Esophagus mucosa (tissue), 1 donor: ENCODE data around the gene SPX. TPM values are rescaled to one million over a fixed set of nuclear protein-coding genes. Genes with fewer than 3 reads are reported as not detected.

Experiments
- ATAC-seq: fragments of 200-7000 bp; cut with Tn5 transposase; one replicate; pipeline ENCODE4 v1.9.1; 2020
- total RNA-seq: library from RNA; stranded (reverse); gene quantifications from one replicate; pipeline ENCODE4 v1.2.4, GENCODE V29; 2023
- donor health status: DM: yes; HTN: yes; CAD: no.

SPX gene
- total RNA-seq, 1 donor from 2014 or later, result 0.08 TPM

DNA sequence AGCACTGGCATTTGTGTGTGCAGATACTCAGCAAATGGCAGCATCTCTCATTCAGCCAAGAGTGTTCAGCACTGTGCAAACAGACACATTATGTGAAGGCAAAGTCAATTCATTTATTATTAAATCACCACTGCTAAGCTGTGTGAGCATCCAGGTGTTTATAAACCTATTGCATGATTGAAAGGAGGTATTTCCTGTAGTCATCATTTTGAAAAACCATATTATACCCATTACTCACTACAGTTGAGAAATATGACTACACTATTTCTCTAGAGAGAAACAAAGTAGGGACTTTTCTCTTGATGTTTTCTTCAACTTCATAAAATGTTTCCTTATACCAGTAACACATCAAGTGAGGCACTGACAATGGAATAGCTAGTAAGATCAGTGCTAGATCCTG, 13.7 kb downstream of the SPX start:
- no peak for ATAC-seq

DNA sequence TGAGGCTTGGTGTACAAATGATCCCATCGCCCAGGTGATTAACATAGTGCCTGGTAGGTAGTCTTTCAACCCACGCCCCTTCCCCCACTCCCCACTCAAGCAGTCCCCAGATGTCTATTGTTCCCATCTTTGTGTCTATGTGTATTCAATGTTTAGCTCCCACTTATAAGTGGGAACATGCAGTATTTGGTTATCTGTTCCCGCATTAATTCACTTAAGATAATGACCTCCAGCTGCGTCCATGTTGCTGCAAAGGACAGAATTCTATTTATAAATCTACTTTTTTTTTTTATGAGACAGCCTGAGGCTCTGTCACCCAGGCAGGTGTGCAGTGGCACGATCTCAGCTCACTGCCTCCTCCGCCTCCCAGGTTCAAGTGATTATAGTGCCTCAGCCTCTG, 15.7 kb downstream of the SPX start:
- no peak for ATAC-seq

DNA sequence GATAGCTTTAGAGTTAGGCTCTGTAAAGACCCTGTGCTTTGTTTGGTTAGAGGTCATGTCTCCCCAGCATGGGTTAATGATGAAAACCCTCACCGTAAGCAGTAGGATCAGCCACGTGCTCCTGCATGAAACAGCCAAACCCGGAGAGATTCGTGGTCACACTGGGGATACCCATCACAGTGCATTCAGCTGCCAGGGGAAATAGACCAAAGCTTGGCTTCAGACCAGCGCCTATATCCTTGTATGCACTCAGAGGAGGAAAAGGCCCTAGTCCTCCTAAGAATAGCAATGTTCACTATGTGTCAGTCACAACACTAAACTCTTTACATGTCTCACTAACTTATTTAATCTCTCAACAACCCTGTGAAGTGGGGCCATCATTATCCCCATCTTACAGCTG, 16.3 kb downstream of the SPX start:
- no peak for ATAC-seq

DNA sequence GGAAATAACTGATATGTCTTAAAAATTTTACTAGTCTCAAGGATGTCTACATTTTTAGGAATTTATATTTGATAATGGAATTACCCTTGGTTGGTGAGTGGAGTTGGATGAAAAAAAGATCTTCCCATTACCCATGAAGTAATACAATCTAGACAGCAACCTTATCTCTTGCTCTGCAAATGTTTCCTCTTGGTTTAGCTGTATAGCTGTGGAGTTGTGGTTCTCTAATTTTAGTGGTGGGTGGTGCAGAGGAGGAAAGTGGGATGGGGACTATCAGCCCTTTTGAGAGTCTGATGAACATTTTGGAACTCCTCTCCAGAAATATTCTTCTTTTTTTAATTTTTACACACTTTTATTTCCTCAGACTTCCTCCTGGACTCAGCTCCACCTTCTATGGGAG, 17.1 kb downstream of the SPX start:
- ATAC-seq, result no peak

DNA sequence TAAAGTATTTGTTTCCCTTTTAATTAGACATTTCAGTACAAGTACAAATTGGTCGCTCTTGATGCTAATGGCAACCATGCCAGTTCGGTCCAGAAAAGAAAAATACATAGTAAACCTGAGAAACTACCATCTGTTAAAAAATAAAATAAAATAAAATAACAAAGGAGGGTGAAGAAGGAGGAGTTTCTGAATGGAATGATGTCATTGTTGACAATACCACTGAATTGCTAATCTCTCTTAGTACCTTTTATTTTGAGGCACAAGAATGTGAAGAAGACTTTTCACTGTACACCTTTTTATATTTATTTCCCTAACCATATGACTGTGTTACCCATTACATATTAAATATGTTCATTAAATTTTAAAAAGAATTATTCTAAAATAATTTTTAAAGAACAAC, 19.5 kb downstream of the SPX start:
- ATAC-seq, result no peak

DNA sequence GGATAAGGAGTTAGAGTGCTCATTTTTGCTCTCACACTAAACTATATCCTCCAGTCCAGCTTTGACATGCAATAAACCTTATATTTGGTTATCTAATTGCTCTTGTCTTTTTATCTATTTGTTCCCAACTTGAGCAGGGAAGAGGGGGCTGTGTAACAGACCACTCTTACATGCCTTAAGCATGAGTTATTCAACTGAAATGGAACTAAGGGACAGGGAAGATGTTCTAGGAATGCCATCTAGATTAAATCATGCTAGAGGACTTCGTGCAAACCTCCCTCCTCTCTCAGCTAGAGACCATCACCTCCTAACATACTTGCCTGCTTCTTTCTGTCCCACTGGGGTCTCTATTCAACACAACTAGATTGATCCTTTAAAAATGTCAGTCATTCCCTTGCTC, 20.6 kb downstream of the SPX start:
- ATAC-seq, result no peak

DNA sequence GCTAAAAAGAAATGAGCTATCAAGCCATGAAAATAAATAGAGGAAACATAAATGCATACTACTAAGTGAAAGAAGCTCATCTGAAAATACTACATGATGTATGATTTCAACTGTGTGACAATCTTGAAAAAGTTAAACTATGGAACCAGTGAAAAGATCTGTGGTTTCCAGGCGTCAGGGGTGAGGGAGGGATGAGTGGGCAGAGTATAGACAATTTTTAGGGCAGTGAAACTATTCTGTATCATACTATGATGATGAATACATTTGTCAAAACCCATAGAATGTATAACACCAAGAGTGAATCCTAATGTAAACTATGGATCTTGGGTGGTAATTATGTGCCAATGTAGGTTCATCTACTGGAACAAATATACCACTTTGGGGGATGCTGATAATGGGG, 21.3 kb downstream of the SPX start:
- no peak for ATAC-seq

DNA sequence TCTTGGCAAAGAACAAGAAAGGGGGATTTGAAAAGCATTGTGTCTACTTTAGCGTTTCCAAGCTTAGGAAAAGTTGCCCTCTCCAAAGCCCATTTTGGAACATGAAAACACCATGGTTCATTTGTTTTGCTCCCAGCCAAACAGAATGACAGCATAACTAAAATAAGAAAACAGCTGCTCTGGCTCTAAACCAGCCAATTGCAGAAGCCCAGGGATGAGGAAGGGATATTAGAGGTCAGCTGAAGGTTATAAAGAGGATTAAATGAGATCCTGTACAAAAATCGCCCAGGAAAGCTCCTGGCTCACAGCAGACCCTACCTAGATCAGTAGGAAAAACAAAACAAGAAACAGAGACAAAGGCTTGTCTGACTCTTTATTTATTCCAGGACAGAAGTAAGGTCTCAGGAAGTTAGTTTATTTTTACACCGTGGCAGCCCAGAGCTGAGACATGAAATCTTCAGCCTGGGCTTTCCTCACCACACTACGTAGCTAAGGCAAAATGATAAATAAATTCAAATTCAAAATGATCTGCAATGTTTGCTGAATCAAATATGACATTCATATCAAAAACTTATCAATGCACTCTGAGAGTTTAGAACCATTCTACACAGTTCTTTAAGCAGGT, 25.9 kb downstream of the SPX start:
- ATAC-seq, result no peak

DNA sequence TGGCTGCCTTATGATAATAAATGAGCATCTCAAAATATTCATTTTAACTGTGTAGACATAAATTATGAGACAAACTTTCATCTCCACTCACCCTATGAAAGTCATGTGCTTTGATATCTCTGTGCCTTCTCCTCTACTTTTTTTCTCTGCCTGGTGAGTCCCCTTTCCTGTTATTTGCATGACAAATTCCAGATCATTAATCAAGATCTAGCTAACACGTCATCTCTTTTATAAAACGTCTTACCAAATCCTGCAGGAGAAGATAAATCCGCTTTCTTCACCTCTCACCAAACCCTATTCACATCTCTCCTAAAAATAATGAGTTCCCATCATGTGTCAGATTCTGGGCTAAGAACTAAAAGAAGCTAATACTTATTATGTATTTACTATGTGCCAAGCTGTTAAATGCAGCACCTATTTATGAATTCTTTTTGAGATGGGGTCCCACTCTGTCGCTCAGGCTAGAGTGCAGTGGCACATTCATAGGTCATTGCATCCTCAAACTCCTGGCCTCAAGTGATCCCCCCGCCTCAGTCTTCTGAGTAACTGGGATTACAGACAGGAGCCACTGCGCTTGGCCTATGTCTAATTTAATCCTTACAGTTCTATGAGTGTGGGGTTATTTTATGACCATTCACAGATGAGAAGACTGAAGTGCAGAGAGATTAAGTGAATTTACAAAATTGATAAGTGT, 26.7 kb downstream of the SPX start:
- no peak for ATAC-seq

DNA sequence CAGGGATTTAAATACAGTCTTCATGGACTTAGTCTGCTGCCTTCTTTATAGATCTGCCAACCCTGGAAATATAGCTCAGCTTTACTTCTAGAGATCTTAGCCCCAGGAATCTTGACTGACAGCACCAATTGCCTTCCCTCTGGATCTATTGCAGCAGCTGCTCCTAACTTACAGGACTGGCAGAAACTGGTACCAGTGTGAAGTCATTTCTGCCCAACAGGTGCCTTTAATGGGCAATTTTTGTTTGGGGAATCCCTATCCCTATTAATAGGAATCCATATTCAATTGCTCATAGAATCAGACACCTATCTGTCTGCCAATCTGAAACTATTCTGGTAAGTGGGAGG, 27.2 kb downstream of the SPX start:
- ATAC-seq, result no peak

DNA sequence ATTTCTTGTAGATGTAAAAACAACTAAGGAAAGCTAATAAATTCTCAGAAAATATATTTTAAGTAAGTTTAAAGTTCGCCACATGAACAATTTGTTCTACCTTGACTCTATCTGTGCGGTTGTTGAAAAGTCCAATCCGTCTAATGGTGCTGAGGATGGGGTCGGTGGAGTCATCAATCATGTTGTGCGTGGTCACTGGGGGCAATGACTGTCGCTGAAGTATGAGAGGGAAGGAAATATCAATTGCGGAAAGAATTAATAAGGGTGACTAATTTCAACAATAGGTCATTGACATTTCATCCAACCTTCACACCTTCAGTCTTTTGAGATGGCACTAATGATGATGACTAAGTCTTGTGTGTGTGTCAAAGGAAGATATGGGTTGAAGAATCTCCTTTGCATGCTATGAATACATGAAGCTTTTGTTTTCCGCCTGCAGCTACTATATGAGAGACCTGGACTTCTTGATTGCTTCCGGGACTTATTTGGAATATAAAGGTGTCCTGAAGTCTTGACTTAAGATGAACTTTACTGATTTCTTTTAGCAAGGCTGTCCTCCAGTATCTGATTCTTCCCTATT, 32.1 kb downstream of the SPX start:
- no peak for ATAC-seq

DNA sequence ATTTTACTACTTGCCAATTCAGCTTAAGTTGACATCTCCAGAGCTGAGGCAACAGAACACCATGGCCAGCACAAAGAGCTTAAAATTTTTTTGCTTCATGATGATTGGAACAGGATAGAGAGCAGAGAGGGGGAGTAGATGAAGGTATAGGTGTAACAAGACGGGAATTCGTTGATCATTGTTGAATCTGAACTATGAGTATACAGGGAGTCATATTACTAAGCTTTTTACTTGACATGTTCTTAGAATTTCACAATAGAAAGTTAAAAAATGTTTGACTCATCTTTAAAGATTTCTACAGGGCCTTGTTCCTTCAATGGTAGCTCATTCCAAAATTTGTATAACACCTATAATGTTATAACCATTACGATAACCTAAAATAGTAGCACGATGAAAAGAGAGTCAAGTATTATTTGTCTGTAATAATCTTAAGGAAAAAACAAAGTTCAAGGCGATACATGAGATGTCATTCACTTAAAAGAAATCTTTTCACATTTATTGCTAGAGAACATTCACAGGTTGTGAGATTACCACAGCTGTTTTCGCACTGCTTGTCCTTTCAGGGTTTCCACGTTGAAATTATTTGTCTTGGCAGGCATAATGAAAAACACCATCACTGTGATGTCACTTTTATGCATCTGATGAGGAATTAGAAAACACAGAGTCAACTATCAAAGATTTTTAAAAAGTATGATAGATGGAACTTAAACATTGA, 33.9 kb downstream of the SPX start:
- peak; percentile 90 for ATAC-seq

DNA sequence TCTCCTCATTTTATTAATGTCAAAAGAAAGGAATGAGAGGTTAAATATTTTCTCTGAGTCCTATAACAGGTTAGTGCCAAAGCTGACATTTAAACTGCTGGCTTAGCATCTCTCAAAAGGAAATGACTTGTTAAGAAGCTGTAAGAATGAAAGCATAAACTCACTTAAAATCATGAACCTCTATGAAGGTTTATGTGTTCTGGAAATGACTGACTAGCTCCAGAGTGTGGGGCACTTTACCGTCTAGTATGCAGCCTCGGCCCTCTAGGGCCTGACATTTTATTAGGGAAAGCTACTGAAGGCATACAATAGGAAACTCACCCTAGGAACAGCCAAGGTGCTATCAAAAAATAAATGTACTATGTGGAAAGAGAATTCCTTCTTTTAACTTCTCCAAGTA, 35.1 kb downstream of the SPX start:
- ATAC-seq, result no peak

DNA sequence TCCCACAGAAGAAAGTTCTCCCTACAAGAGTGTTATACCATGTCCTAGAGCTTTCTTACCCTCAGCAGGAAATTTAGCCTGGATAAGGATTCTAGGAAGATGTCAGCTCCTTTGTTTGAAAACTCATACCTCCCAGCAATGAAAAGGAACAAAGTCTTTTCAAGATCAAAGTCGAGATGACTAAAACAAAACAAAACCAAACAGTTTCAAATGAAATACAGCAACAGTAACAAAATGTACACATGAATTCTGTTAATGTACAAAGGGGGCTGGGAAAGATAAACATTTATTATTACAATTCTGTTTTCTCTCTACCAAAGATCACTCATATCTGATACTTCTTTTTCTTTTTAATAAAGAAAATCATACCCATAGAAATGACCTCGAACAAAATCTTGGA, 36.8 kb downstream of the SPX start:
- no peak for ATAC-seq

DNA sequence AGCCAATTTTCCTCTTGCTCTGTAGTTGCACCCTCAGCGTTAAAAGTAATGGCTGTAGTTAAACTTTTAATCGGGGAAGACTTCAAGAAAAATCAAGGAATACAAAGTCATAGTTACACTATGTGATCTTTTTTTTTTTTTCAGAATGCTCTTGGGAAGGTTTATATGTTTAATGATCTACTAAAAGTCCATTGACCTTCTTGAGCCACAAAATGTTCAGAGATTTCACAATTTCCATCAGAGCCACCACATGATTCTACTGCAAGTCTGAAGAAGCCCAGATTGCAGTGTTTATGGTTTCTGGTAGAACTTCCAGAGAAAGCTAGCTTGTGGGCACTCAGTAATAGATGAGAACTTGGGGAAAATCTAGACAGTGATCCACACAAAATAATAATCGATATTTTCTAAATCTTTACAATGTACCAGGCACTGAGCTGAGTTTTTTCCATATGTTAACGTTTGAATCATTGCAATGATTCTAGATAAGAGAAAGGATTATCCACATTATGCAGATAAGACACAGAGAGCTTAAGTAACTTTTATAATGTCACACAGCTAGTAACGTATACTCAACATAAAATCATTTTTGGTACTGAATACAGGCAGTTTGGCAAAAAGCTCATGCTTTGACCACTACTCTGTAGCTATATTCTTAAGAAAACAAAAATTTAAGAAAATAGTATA, 40.3 kb downstream of the SPX start:
- ATAC-seq, result no peak

DNA sequence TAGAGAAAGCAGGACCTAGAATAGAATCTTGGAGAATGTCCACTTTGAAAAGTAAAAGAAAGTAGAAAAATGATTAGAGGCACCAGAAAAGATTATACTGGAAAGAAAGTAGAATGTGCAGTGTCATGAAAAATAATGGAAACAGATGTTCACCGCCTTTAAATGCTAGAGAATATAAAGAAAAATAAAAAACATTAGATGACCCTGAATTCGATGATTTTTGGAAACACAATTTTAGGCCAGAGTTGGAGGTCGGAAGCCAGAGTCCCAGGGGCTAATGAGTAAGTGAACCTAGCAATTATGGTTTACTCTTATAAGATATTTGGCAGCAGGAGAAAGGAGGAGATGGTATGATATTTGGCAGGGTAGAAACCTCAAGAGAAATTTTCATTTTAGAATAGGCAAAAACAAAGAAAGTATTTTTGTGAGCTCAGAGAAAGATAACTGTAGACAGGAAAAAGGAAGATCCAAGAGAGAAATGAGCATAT, 40.9 kb downstream of the SPX start:
- no peak for ATAC-seq

DNA sequence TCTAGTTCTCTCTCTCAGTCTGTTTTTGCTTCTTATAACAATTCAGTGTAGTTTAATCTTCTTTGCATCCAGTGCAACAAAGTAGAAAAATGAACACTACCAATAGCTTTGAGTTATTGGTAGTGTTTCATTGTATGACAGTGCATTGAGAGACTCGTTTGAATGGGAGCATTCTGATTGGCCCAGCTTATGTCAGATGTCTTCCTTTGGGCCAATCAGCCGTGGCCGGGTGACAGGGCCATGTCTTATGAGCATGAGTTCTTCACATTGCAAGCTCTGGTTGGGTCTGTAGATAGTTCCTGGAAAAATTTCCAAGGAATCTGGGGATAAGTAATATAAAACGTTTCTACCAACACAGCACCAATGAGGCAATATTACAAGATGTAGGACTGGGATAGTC, 42.0 kb downstream of the SPX start:
- no peak for ATAC-seq

DNA sequence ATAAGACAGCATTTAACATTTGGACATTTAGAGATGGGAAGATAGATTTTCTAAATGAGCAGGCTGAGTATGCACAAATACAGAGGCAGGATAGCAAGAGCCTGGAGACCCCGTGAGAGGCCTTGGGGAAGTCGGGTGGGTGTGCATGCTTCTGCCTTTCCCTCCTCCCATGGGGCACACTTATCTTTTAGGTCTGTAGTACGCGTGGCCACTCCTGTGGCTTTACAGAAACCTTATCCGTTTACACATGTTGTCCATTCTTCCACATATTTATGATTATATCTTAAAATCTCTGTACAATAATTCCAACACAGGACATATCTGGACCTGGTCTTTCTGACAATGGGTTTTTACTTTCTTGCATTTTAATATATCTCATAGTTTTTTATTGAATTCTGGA, 45.0 kb downstream of the SPX start:
- no peak for ATAC-seq

DNA sequence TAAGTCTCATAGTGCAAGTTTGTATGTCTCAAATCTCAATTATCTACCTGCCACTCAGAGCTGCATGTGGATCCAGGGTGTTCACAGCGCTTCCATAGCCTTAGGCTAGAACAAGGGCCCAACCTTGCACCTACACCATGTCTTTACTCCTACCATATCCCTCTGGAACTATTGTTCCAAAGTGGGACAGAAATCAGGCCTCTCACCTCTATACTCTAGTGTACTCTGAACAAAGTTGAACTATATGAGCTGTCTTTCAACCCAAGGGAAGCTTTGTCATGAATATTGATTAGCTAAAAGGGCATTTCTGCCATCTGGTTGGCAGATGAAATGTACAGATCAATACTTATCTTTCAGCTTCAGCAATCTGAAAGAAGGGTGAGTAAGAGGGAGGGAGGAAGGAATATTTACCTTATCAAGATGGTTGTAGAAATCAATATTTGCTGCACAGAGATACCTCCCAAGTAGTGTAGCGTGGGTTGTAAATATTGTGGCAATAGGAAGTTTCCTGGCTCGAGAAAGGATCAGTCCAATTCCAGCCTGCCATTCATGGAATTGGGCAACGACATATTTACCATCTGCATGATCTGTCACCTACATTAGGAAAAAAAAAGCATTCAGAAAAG, 47.8 kb downstream of the SPX start:
- no peak for ATAC-seq

DNA sequence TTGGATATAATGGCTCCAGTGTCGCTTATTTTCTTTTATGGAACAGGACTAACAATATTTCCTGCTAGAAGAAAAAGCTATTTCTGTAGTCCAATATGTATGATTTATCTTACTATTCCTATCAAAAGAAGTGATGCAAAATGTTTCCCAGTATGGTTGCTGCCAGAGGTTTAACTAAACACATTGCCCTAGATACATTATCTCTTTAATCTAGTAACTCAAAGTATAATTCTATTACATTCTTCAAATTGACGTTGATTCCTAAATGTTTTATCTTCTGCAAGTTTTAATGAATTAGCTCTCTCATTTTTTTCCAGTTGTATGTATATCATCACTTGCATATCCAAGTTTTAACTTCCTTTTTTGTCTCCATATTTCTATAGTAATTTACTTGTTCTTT, 50.3 kb downstream of the SPX start:
- no peak for ATAC-seq

DNA sequence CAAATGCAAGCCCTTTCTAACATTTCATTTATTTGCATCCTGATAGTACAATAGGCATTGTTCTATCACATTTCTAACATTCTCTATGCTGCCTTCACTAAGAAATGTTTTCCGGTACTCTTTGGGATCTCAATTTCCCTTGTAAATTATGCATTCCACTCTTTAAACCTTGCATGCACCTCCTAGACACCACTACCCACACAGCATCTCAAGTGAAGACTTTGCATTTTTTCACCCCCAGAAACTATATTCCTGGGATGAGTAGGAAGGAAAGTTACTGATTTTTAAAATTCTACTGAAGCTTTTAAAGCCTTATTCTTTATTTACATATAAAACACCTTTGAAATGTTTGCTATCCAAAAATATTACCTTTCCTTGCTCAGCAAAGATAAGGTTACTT, 51.4 kb downstream of the SPX start:
- ATAC-seq, result no peak

DNA sequence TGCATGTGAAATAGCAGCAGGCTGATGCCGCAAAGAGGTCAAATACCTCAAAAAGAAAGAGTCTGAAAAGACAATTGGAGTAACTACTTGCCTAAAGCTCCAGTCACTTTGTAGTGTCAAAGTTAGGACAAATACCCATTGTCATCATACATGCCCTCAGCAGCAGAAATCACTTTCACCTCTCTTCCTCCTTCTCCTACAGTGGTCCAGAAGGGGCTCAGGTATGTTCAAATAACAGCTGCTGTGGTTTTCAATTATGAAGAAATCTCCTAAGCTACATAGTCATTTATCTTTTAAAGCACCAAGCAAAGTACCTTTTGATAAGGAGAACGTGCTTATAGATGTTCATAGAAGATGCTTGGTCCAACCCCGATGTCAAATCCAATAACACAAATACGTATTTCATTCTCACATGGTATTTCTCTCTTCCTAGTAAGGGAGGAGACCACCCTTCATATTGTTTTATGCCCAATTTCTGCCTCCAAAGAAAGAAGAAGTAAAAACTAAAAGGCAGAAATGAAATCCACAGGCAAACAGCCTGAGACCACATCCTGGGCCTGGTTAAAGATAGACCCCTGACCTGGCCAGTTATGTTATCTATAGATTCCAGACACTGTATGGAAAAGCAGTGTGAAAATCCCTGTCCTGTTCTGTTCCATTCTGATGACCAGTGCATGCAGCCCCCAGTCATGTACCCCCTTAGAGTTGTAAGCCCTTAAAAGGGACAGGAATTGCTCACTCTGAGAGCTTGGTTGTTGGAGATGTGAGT, 54.8 kb downstream of the SPX start:
- ATAC-seq, result no peak
